IPS-NIHi11 (cell line): ENCODE data around the gene BTBD18.
A peak's percentile ranks its signal among the peaks of the same experiment; 100 is the strongest.
"Not testable (repeated sequence)": the region's sequence is repeated elsewhere in the genome, so short reads cannot be mapped to it uniquely, and the experiment has no call there.

ENCODE experiments used
- DNase-seq: peaks from one replicate; pipeline ENCODE4 v3.0.0; 2012; ENCODE audit warnings: mixed read lengths, low spot score

BTBD18 gene

DNA sequence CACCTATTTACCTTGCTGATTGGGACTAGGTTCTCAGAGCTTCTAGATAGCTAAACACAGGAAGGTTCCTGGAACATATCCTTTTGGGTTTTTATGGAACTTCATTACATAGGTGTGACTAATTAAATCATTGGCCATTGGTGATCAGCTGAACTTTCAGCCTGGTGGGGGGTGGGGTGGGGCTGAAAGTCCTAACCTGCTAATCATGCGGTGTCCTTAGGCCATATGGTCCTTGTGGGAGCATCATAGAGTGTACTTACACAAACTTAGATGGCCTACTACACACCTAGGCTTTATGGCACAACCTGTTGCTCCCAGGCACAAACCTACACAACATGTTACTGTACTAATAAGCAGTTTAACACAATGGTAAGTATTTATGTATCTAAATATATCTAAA lies 19.0 kb downstream of the BTBD18 start:
- DNase-seq = no peak

DNA sequence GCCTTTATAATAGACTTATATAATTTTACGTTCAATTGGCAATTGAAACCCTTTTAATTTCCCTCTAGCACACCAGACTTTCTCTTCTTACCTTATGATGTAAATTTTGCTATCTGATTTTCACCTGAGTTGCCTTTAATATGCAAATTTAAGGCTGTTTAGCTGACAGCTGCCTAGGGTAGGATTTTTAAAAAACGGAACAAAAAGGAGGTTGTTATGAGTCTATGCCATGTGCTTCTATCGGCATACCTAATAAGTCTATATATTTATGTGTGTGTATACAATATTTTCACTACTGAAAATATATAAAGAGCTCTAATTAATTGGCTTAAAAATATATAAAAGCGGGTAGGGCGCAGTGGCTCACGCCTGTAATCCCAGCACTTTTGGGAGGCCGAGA lies 22.1 kb downstream of the BTBD18 start:
- DNase-seq = no peak

DNA sequence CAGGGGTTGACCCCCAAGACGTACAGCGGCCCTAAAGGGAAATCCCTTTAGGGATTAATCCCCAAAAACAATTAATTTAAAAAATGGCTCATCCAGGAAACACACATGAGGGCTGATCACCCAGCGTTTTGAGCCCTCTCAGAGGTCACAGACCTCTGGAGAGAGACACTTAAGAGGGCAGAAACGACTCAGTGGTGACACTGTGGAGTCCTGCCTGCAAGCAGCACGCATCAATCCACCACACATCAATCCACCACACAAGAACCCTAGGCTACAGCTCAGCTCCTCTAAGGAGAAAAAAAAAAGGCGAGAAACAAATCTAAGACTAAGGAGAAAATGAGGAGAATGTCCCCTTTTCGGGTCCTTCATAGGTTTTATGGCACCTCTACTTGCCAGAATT lies 22.8 kb downstream of the BTBD18 start:
- no peak for DNase-seq

DNA sequence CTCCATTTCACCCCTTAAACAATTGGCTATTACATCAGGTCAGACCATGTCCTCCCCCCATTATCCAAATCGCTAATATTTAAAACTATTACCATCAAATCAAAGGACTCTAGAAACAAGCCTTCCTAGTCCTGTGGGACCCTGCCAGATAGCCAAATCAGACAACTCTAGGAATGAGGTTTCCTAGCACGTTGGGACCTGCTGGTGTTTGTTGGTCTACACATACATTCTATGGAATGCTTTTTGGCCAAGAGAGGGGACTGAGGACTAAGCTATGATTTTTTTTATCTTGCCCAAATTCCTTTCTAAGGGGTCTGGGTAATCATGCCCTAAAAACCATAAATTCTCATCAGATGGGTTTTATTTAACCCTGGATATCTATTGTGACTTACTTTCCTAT lies 24.4 kb downstream of the BTBD18 start:
- DNase-seq = no peak

DNA sequence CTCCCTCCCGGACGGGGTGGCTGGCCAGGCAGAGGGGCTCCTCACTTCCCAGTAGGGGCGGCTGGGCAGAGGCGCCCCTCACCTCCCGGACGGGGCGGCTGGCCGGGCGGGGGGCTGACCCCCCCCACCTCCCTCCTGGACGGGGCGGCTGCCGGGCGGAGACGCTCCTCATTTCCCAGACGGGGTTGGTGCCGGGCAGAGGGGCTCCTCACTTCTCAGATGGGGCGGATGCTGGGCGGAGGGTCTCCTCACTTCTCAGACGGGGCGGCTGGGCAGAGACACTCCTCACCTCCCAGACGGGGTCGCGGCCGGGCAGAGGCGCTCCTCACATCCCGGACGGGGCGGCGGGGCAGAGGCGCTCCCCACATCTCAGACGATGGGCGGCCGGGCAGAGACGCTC lies 34.9 kb downstream of the BTBD18 start:
- not testable (repeated sequence) for DNase-seq

DNA sequence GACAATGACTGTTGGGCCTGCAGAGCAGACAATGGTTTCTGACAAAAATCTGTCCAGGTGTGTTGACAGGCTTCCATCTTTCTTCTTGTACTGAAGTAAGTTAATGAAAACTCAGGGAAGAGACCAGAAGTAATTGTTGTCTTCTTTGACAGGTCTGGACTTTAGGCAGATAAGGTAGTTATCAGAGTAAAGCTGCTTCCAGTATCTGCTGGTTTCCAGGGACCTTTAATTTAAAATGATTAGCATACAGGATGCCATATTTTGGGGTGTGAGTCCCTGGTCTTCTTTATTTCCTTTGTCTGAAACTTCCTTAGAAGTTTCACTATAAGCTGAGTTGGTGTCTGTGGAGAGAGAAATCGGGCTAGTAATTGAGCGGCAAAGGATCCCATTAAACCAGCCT lies 37.8 kb downstream of the BTBD18 start:
- DNase-seq = no peak

DNA sequence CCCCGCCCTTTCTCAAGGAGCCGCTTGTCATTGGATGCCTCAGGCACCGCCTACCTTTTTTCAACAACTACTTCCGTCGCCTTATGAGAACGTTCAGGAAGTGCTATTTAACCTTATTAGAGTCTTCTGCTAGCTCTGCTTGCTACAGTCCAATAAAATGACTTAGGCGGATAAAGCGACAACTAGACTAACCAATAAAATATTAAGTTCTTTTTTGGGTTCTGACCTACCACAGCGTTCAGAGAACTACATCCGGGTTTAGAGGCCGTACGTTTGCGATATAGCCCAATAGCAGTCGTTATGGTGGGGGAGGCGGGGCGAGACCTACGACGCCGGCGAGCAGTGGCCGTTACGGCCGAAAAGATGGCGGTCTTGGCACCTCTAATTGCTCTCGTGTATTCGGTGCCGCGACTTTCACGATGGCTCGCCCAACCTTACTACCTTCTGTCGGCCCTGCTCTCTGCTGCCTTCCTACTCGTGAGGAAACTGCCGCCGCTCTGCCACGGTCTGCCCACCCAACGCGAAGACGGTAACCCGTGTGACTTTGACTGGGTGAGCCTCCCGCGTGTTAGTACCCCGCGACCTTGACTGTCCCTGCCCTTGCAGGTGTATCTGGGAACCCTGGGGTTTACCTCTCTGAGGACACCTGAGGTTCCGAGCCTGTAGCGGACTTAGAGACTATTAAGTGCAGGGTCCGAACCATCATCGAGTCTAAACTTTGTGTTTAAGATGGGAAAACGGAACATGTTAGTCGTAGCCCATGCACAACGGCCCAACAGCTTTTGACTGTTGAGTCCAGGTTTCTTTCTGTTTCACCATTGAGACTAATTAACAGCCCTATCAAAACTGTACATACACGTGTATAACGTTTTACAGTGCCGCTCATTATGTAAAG lies 39.1 kb downstream of the BTBD18 start, which contains the start of gene TMX2:
TSS of gene TMX2 (plus strand) at position 338 of the 895 bp plus-strand sequence. CDS start at position 364, 26 bp downstream.
- peak; percentile 89 for DNase-seq

DNA sequence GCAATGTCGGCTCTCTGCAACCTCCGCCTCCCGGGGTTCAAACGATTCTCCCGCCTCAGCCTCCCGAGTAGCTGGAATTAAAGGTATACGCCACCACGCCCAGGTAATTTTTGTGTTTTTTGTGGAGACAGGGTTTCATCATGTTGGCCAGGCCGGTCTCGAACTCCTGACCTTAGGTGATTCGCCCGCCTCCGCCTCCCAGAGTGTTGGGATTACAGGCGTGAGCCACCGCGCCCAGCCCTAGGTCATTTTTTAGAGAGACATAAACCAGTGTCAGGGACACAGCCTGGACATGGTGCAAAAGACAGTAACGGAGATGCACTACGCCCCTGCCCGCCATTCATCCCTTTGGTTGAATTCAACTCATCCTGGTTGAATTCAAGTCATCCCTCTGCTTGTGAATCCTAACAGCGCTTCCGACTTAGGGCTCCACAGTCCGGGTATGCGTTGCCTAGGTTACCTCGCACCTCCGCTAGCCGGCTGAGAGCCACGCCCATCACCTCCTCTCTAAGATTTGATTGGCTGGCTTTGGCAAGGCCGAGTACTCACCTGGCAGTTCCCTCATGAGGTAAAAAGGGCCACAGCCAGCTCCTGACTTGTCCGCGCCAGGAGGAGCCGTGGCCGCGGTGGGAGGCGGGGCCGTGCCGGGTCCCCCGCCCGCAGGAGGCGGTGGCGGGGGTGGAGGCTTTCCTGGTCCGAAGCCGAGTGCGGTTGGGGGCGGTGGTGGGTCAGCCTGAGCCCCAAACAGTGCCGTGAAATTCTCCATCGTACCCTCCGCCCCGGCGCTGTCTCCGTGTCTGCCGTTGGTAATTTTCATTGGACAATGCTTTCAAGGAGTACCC lies 40.0 kb downstream of the BTBD18 start, which contains the start of gene MED19:
TSS of gene MED19 (minus strand) at position 802 of the 842 bp plus-strand sequence. CDS start at position 766, 36 bp downstream.
- DNase-seq = peak; percentile 92

DNA sequence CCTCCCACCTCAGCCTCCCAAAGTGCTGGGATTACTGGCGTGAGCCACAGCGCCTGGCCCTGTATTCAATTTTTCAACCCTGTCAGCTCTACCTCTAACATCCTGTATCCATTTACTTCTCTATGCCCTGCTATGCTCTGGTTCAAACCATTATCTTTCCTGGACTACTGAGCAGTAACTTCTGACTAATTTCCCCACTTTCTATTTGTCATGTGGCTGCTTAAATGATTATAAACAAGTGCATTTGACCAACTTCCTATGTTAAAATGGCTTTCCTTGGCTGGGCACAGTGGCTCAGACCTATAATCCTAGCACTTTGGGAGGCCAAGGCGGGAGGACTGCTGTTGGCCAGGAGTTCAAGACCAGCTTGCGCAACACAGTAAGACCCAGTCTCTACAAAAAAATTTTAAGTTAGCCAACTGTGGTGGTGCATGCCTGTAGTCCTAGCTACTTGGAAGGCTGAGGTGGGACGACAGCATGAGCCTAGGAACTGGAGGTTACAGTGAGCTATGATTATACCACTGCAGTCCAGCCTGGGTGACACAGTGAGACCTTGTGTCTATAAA lies 41.7 kb downstream of the BTBD18 start:
- no peak for DNase-seq

DNA sequence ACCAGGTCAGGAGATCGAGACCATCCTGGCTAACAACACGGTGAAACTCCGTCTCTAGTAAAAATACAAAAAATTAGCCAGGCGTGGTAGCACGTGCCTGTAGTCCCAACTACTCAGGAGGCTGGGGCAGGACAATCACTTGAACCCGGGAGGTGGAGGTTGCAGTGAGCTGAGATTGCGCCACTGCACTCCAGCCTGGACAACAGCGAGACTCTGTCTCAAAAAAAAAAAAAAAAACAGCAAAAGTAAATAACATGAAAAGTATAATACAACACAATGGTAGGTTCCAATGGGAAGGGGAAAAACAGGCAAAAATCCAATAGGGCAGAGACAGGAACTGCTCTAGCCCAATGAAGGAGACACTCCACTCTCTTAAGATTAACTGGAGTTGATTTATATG lies 46.2 kb downstream of the BTBD18 start:
- not testable (repeated sequence) for DNase-seq

DNA sequence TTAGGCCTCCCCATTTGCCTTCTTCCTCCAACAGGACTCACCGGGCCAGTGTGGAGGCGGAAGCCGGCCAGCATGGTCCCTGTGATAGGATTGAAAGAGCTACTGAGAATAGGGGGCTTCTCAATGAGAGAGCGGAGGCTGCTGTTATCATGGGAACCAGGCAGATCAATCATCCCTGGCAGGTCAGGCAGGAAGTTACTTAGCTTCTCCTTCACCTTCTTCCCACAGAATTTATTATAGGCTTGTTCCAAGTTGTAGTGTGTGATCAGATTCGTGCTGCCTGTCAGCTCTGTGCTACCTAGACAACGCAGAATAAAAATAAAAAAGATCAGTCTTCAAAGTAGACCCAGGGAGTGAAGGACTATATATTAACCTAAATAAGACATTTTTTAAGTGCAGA lies 46.7 kb downstream of the BTBD18 start:
- DNase-seq = no peak

DNA sequence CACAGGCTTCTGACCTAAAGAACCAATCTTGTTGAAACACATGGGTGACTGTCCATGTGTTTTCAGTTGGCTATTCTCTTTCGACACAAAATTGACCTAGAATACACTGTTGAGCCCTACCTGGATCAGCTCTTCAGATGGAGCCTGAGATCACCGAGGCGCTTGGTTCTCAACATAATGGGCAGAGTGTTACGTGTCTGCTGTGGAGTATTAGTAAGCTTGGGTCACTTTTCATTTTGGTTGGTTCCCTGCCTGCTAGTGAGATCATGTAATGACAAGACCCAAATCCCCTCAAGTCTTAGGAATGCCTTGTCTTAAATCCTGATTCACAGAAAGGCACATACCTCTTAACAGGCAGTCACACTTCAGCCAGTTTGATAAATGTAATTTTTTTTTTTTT lies 48.3 kb downstream of the BTBD18 start:
- DNase-seq = no peak

DNA sequence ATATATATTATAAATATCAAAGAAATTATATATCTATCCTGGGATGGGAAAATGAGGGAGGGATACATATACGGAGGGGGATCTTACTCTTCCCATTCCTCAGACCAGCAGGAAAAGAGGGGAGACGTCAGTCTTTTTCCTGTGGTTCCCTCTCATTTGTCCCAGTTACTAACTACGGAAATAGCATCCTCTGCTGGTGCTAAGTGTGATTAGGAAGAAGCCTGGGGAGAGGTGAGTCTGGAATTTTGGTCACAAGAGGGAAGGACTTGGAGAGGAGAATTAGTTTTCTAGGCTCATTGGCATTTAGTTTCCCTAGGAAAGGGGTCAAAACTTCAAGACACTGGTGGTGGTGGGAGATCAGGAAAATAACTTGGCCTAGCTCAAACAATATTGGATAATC lies 51.2 kb downstream of the BTBD18 start:
- no peak for DNase-seq

DNA sequence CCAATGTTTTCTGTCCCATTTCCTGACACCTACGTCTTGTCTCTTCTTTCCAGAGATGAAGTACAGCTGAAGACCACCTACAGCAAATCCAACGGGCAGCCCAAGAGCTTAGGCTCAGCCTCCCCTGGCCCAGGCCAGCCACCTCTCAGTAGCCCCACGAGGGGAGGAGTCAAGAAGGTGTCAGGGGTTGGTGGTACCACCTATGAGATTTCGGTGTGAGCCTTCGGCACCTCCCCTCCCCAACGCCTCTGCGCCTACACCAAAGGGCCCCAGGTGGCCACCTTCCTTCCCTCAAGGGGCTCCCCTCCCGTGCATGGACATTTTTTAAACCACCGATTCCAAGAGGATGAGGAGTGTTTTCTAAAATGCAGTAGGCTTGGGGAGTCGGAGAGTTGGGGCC lies 51.8 kb downstream of the BTBD18 start:
- DNase-seq = no peak

DNA sequence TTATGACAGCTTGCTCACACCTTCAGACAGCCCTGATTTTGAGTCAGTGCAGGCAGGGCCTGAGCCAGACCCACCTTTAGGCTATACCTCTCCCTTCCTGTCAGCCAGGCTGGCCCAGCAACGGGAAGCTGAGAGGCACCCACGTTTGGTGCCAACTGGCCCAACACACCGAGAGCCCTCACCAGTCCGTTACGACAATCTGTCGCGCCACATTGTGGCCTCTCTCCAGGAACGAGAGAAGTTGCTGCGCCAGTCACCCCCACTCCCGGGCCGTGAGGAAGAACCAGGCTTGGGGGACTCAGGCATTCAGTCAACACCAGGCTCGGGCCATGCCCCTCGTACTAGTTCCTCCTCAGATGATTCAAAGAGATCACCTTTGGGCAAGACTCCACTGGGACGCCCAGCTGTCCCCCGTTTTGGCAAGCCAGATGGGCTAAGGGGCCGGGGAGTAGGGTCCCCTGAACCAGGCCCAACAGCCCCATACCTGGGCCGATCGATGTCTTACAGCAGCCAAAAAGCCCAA lies 52.7 kb downstream of the BTBD18 start:
- DNase-seq = no peak
